IMR-90 (cell line): ENCODE data around the gene CLEC4G. TPM values are rescaled to one million over a fixed set of nuclear protein-coding genes. Genes with fewer than 3 reads are reported as not detected.

ENCODE experiments used
- ATAC-seq: fragments of 200-7000 bp; cut with Tn5 transposase; 2 replicates; pipeline ENCODE4 v1.9.1; 2020; ENCODE audit warnings: low read depth, mild to moderate bottlenecking, moderate library complexity
- BruUV-seq: library from RNA; stranded (reverse); fragments of 400-500 nt; replicated peaks from 2 replicates; lab custom pipeline; 2021; lab: Mats Ljungman, UMichigan
- CTCF ChIA-PET: fragments of 300-600 bp; formaldehyde crosslinking; extraction: SDS; loops from one replicate; lab custom pipeline; 2021; ENCODE audit warnings: antibody characterized with exemption; lab: Yijun Ruan, JAX
- POLR2A ChIA-PET: fragments of 300-600 bp; sonication (Branson Sonifier 250); formaldehyde crosslinking; loops from one replicate; lab custom pipeline; 2022; ENCODE audit warnings: antibody characterized with exemption; ENCODE audit not compliant: unreplicated experiment; lab: Charles Lee
- DNase-seq: peaks from one replicate; pipeline ENCODE4 v3.0.0; 2013
- H2AFZ ChIP-seq: replicated peaks from 2 replicates; pipeline ENCODE3; 2013; ENCODE audit warnings: low read length, mild to moderate bottlenecking; ENCODE audit not compliant: poor library complexity
- H2AK5ac ChIP-seq: 2 replicates; pipeline ENCODE4 v1.6.1; 2013; ENCODE audit warnings: low read depth, low read length, inconsistent platforms
- H2AK9ac ChIP-seq: replicated peaks from 2 replicates; pipeline ENCODE3; 2013; ENCODE audit warnings: mild to moderate bottlenecking, low read depth, low read length, moderate library complexity; ENCODE audit not compliant: poor library complexity
- H2BK120ac ChIP-seq: 2 replicates; pipeline ENCODE4 v1.6.1; 2013; ENCODE audit warnings: low read depth, low read length, inconsistent platforms
- H2BK15ac ChIP-seq: 3 replicates; pipeline ENCODE4 v1.6.1; 2013; ENCODE audit warnings: low read depth, low read length, inconsistent platforms
- H2BK20ac ChIP-seq: 2 replicates; pipeline ENCODE4 v1.6.1; 2013; ENCODE audit warnings: low read depth, mild to moderate bottlenecking, inconsistent platforms, low read length, moderate library complexity
- H2BK5ac ChIP-seq: 2 replicates; pipeline ENCODE4 v1.6.1; 2013; ENCODE audit warnings: mild to moderate bottlenecking, low read depth, low read length, inconsistent platforms; ENCODE audit not compliant: poor library complexity, severe bottlenecking
- H3K14ac ChIP-seq: replicated peaks from 2 replicates; pipeline ENCODE4 v1.6.1; 2013; ENCODE audit warnings: low read depth, low read length, inconsistent platforms
- H3K18ac ChIP-seq: 2 replicates; pipeline ENCODE4 v1.6.1; 2013; ENCODE audit warnings: low read depth, low read length, control low read depth
- H3K23ac ChIP-seq: 2 replicates; pipeline ENCODE4 v1.6.1; 2013; ENCODE audit warnings: low read depth, low read length, inconsistent platforms
- H3K27ac ChIP-seq: 2 replicates; pipeline ENCODE4 v1.5.1; 2013; ENCODE audit warnings: mild to moderate bottlenecking, control low read depth, low read length; ENCODE audit not compliant: insufficient read depth
- H3K27me3 ChIP-seq: 2 replicates; pipeline ENCODE4 v1.6.1; 2013; ENCODE audit warnings: low read length; ENCODE audit not compliant: control insufficient read depth, insufficient read depth
- H3K36me3 ChIP-seq: 2 replicates; pipeline ENCODE4 v1.6.1; 2013; ENCODE audit warnings: low read length, mixed read lengths; ENCODE audit not compliant: control insufficient read depth, insufficient read depth
- H3K4ac ChIP-seq: 2 replicates; pipeline ENCODE4 v1.6.1; 2013; ENCODE audit warnings: low read depth, low read length, inconsistent platforms
- H3K4me1 ChIP-seq: 2 replicates; pipeline ENCODE4 v1.6.1; 2013; ENCODE audit warnings: low read length, mixed read lengths; ENCODE audit not compliant: control insufficient read depth, insufficient read depth
- H3K4me2 ChIP-seq: 2 replicates; pipeline ENCODE4 v1.6.1; 2013; ENCODE audit warnings: low read depth, mild to moderate bottlenecking, control low read depth, low read length, moderate library complexity
- H3K4me3 ChIP-seq: 2 replicates; pipeline ENCODE4 v1.5.1; 2013; ENCODE audit warnings: low read depth, mild to moderate bottlenecking, control low read depth, low read length, moderate library complexity; ENCODE audit not compliant: insufficient read depth
- H3K56ac ChIP-seq: 2 replicates; pipeline ENCODE4 v1.6.1; 2013; ENCODE audit warnings: low read length, inconsistent platforms; ENCODE audit not compliant: insufficient read depth; ENCODE audit errors: extremely low read depth
- H3K79me1 ChIP-seq, 2 experiments: 2 replicates each; pipeline ENCODE4 v1.6.1; 2013; ENCODE audit warnings: low read length in 2 of 2, inconsistent platforms in 1 of 2, low read depth in 1 of 2
- H3K9ac ChIP-seq: 2 replicates; pipeline ENCODE4 v1.6.1; 2013; ENCODE audit warnings: low read depth, low read length, control low read depth
- H3K9me1 ChIP-seq: 2 replicates; pipeline ENCODE4 v1.6.1; 2013; ENCODE audit warnings: low read length, inconsistent platforms; ENCODE audit not compliant: insufficient read depth
- H3K9me3 ChIP-seq: 2 replicates; pipeline ENCODE4 v1.6.1; 2013; ENCODE audit warnings: low read length; ENCODE audit not compliant: control insufficient read depth, insufficient read depth
- H4K20me1 ChIP-seq: 2 replicates; pipeline ENCODE4 v1.6.1; 2013; ENCODE audit warnings: low read length, inconsistent platforms; ENCODE audit not compliant: insufficient read depth
- H4K5ac ChIP-seq: 2 replicates; pipeline ENCODE4 v1.6.1; 2013; ENCODE audit warnings: mild to moderate bottlenecking, low read depth, low read length, control low read depth
- H4K8ac ChIP-seq, 2 experiments: 2 replicates each; pipeline ENCODE4 v1.6.1; 2013; ENCODE audit warnings: low read depth in 2 of 2, low read length in 2 of 2, control low read depth in 1 of 2, inconsistent platforms in 1 of 2
- H4K91ac ChIP-seq: 2 replicates; pipeline ENCODE4 v1.6.1; 2013; ENCODE audit warnings: low read depth, low read length, inconsistent platforms; ENCODE audit not compliant: insufficient read depth
- BHLHE40 ChIP-seq: fragments of 150-350 bp; IDR thresholded peaks from 2 replicates; pipeline ENCODE4 v1.6.1; 2016; ENCODE audit warnings: mild to moderate bottlenecking, low read depth, low read length
- CTCF ChIP-seq: conservative IDR thresholded peaks from 2 replicates; pipeline ENCODE4 v1.5.1; 2012; ENCODE audit warnings: mild to moderate bottlenecking, low read depth, low read length, improper control_type of control experiment
- WGBS, 2 experiments: methylation state at CpG; one replicate each; pipeline versions ENCODE4 v1.1.5 to v1.1.7; 2013; ENCODE audit warnings: missing lambda C conversion rate in 2 of 2; ENCODE audit not compliant: insufficient read length in 1 of 2; ENCODE audit errors: extremely low coverage in 2 of 2; 5-methylcytosine and 5-hydroxymethylcytosine counted together
- dilution Hi-C: fragments of 300-500 bp; cut with HindIII; formaldehyde crosslinking; loops from one replicate; pipeline ENCODE4 v1.14.3; 2018; ENCODE audit warnings: low sequenced_read_pairs; ENCODE audit not compliant: unreplicated experiment
- in situ Hi-C: fragments of 300-500 bp; cut with MboI; formaldehyde crosslinking; loops from 3 replicates; pipeline ENCODE4 v1.14.3; 2019; ENCODE audit warnings: low sequenced_read_pairs, inconsistent platforms, mixed read lengths
- intact Hi-C: fragments of 100-400 bp; cut with micrococcal nuclease; formaldehyde crosslinking; loops from 2 replicates; pipeline ENCODE4 v1.10.0; 2022
- polyA plus RNA-seq, 3 experiments: library from polyadenylated mRNA; depleted of rRNA; stranded (reverse); fragments of >200 nt; gene quantifications; 2 replicates each; pipeline ENCODE4 v1.2.3, GENCODE V29; 2012; ENCODE audit warnings: low replicate concordance in 1 of 3
- total RNA-seq: library from RNA; depleted of rRNA; stranded (reverse); fragments of >200 nt; gene quantifications from 2 replicates; pipeline ENCODE4 v1.2.3, GENCODE V29; 2012

CLEC4G gene
- total and polyA plus RNA-seq, 2 of the 4 experiments (the other 2 are of a cell fraction), result not detected

DNA sequence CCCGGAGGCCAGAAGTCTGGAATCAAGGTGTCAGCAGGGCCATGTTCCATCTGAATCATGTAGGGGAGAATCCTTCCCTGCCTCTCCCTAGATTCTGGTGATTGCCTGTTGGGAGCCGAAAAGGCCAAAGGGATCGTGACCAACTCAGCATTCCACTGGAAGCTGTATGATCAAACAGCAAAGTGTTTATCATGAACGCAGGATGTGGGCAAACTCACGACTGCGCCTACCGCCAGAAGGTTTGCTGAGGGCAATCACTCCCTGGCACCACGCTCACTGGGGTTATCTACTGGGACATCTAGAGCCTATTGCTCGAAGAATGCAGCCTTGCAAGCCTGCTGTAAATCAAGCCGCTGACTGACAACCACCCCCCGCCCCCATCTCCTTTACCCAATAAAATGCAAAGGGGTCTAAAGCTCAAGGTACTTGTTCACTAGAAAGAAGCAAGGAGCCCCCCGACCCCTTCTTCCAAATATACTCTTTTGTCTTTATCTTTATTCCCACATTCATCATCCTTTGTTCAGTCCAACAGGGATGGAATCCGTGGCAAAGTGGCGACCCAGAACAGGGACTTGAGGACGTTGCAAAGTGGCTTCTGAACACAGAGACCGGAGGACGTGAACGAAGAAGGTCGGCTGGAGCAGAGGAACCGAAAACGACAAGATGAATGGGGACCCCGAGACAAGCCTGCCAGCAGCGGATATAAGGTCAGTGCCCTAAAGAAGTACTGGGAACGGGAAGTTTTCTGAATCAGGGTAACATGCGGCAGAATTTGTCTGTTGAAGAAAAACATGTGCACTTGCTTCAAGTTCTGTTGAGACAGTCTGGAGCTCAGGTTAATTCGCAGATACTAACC, 47.9 kb upstream of the CLEC4G start (continued):
- no peak for TF ChIP-seq CTCF

GRCh38 chr19:7778081-7778480, 46.2 kb upstream of the CLEC4G start:
- Histone ChIP-seq H3K4me3 (no peak overlapping the region), H3K4me1 (no peaks in the 10 kb centered on the region), H3K9me3 (no peaks in the 10 kb centered on the region), H4K5ac (no peak overlapping the region), H2AK9ac (no peak overlapping the region), H3K9me1 (no peaks in the 10 kb centered on the region; the same call in 1 of the 2 replicates), H3K27ac (no peak overlapping the region), H3K23ac (no peak overlapping the region), H2BK120ac (no peak overlapping the region), H3K56ac (no peak overlapping the region), H3K27me3 (peaks cover 34% of the 10 kb centered on the region), H2BK5ac (no peak overlapping the region), H4K91ac (no peak overlapping the region), H3K4ac (no peak overlapping the region), H4K20me1 (no peaks in the 10 kb centered on the region), H3K36me3 (no peaks in the 10 kb centered on the region), H2BK15ac (no peak overlapping the region), H2AK5ac (no peak overlapping the region), H3K18ac (no peak overlapping the region), H3K9ac (no peak overlapping the region), H2AFZ (no peak overlapping the region), H3K4me2 (no peak overlapping the region), H2BK20ac (no peak overlapping the region), H4K8ac (no peak overlapping the region), H3K79me1 (no peaks in the 10 kb centered on the region), H3K14ac (no peak overlapping the region)
- dilution Hi-C loops (no loop called here), intact Hi-C loops (no loop called here), in situ Hi-C loops (no loop called here)
- no peak for ATAC-seq
- 37% methylated on average over 2 of the region's 5 CpGs; no CpG with 5 or more reads in 1 of the 2 experiments for WGBS, 2 experiments
- ChIA-PET CTCF (no interaction called here), POLR2A (no interaction called here)
- no peak for DNase-seq
- BruUV-seq, result no TSS peak
- no peak for TF ChIP-seq BHLHE40
